GM12892 (cell line): ENCODE measurements around the gene CALCOCO1.

ENCODE experiments used
- POLR2A ChIP-seq: IDR thresholded peaks from 2 replicates; pipeline ENCODE4 v1.6.1; 2011; ENCODE audit warnings: low read depth, low read length, control low read depth
- POLR2AphosphoS5 ChIP-seq: IDR thresholded peaks from 2 replicates; pipeline ENCODE4 v1.6.1; 2011; ENCODE audit warnings: low read depth, low read length, control low read depth
- TAF1 ChIP-seq: IDR thresholded peaks from 2 replicates; pipeline ENCODE4 v1.6.1; 2011; ENCODE audit warnings: low read depth, mild to moderate bottlenecking, control low read depth, low read length, borderline replicate concordance

DNA sequence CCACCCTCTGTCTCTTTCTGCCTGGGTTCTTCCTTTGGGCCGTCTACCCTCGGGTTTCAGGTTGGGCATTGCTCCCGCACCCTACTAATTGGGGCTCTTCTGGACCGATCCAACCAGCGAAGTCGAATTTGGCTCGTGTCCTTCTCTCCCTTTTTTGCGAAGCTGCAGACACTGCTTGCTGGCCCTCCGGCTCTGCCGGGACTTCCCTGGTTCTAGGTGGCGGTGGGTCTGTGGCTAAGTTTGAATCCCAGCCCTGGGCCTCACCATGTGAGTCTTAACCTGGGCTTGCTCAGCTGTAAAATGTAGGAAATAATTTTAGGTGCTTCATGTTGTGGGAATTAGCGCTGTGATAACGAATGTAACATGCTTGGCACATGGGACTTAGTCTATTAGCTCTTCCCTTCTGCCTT is 24.9 kb upstream of the CALCOCO1 start:
- TF ChIP-seq POLR2A (no peak), POLR2AphosphoS5 (no peak), TAF1 (no peak)
